ENCODE results near the gene MRPS25. TPM values are rescaled to one million over a fixed set of nuclear protein-coding genes. Genes with fewer than 3 reads are reported as not detected.

The MRPS25 gene
- 10 to 100 TPM; 34.6 to 35.0 TPM for total RNA-seq

DNA sequence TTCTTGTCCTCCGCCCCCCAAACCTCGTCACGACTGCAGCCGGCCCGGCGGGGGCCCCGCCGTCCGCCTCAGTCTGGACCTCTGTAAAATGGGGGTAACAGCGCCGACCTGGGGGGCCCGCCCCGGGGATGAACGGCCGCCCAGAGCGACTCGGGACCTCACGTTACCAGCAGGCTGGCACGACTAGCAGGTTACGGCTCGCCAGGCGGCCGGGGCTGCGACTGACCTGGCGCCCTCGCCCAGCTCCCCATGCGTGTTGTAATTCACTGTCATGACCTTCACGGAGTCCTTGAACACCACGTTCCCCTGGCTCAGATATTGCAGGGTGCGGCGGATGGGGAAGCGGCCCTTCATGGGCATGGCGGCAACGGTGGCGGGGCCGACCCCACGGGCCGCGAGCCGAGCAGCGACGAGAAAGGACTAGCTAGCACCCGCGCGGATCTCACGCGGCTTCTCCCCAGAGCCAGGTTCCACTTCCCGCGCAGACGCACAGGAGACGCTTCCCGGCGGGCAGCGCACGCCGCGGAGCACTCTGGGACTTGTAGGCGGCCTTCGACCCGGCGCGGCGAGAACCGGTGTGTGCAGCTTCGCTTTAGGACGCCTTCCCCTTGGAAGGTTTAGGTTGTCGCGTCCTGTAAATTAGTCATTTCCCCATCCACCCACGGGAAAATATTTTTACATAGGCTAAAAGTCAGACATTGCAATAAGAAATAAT, at the start of gene MRPS25:
MRPS25 (minus strand) TSS at position 481 of the 715 bp plus-strand sequence; CDS start at position 360, 121 bp downstream.
- Mint-ChIP-seq H3K27ac (peak within 1 kb of the TSS; percentile 89), H3K27me3 (no peaks in the 10 kb centered on the region), H3K36me3 (ENCODE audit: low read depth) (peaks cover 11% of the 10 kb centered on the region), H3K9me3 (no peaks in the 10 kb centered on the region), H3K4me1 (peaks cover 29% of the 10 kb centered on the region), H3K4me3 (peak within 1 kb of the TSS; percentile 96)
- DNase-seq: peak; percentile 92
- CTCF ChIA-PET: interaction anchor here (0.7 to 2.6 kb wide), 11 partner anchors 9 to 414 kb away, joined by 3 to 28 read pairs (median 3); partner anchors contain the start of gene RBSN
- POLR2A ChIA-PET: interaction anchor here (0.8 to 3.2 kb wide), 17 partner anchors 9 to 920 kb away, joined by 3 to 53 read pairs (median 5); partner anchors contain the start of genes CAPN7, CCDC174, NR2C2 and RBSN

DNA sequence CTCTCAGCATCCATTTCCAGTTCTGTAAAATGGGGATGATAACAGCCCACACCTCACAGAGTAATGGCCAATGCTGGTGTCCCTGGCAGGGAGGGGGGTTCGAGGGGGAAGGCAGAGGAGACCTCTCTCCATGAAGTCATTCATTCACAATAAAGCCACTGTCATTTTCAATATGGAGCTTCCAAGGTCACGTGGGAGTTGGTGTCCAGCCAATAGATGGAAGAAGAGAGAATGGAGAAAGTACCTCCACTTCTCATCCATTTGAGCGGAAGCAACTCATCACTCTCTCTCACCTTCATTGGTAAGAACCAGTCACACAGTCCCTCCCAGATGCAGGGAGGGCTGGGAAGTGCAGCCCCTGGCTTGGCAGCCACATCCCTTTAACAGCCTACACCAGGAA, 48.8 kb upstream of the MRPS25 start:
- H3K4me3 Mint-ChIP-seq: no peak overlapping the region
- H3K27me3 Mint-ChIP-seq: peaks cover 5% of the 10 kb centered on the region
- ChIA-PET CTCF (interaction anchor here (1.1 to 7.8 kb wide), 3 partner anchors 87 to 154 kb away, joined by 3 to 93 read pairs (median 3); partner anchors contain the start of gene CAPN7), POLR2A (no interaction called here)
- no peaks in the 10 kb centered on the region for H3K36me3 Mint-ChIP-seq (ENCODE audit: low read depth)
- peaks cover 4% of the 10 kb centered on the region for H3K4me1 Mint-ChIP-seq
- H3K9me3 Mint-ChIP-seq: no peaks in the 10 kb centered on the region
- H3K27ac Mint-ChIP-seq: no peak overlapping the region
- no peak for DNase-seq

DNA sequence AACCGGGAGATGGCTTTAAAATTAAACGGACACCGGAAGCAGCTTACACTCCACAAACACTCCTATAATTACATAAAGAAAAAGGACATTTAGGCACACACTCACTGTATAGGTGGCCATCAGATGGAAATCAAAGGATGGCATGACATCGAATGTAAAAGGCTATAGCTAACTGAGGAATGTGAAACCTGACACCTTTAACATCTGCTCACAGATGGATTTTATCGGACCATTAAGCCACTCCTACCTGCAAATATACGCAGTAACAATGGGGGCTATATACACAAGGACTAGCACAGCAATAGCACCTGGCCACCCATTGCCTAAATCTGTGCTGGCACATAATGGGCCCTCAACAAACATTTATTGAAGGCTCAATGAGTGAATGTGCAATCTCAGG, 48.4 kb upstream of the MRPS25 start:
- no peaks in the 10 kb centered on the region for H3K36me3 Mint-ChIP-seq (ENCODE audit: low read depth)
- POLR2A ChIA-PET: interaction anchor here (0.7 kb wide), 1 partner anchor 14 kb away, joined by 3 read pairs; the partner anchor contains the start of gene RBSN

DNA sequence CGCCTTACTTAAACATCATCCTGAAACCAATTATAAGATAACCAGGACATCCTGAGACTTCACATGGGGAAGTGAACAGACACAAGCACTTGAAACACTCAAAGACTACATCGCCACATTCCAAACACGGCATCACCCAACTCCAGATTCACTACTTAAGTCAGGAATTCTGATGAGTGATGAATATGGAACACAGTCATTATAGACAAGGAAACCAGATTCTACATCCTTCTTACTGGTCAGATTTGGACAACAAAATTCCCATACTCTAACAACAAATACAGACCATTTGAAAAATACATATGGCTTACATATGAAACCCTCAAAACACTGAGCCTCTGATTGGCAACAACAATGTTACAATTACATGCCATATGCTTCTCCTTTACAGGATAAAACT, 46.9 kb upstream of the MRPS25 start:
- ChIA-PET CTCF (no interaction called here), POLR2A (no interaction called here)
- Mint-ChIP-seq H3K27me3 (peaks cover 7% of the 10 kb centered on the region), H3K27ac (no peak overlapping the region), H3K4me1 (peaks cover 1% of the 10 kb centered on the region), H3K4me3 (no peak overlapping the region), H3K36me3 (ENCODE audit: low read depth) (no peaks in the 10 kb centered on the region), H3K9me3 (no peaks in the 10 kb centered on the region)
- DNase-seq: no peak

More for the DNA sequence above, 48.4 kb upstream of the MRPS25 start:
- no peak overlapping the region for H3K4me3 Mint-ChIP-seq
- H3K27ac Mint-ChIP-seq: no peak overlapping the region
- peaks cover 3% of the 10 kb centered on the region for H3K27me3 Mint-ChIP-seq
- no peaks in the 10 kb centered on the region for H3K9me3 Mint-ChIP-seq
- peaks cover 2% of the 10 kb centered on the region for H3K4me1 Mint-ChIP-seq
- DNase-seq: no peak
- CTCF ChIA-PET: interaction anchor here (1.1 to 7.8 kb wide), 3 partner anchors 87 to 154 kb away, joined by 3 to 93 read pairs (median 3); partner anchors contain the start of gene CAPN7

DNA sequence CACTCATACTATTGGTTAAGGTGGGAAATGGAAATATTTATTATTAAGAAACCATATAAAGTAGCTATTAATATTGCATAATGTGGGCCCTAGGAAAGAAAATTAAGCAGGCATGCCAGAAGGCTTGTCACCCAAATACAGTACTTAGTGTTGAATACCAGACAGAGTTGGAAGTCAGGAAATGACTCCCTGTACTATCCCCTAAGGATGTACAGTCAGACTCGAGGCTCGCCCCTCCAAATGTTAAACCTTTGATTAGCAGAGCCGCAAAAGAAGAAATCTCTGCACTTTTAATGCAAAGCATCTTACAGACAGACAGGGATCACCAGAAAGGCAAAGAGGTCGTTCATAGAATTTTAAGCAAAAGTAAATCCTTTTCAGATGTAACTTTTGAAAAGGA, 45.1 kb upstream of the MRPS25 start:
- Mint-ChIP-seq H3K4me3 (no peak overlapping the region), H3K4me1 (peaks cover 1% of the 10 kb centered on the region), H3K9me3 (no peaks in the 10 kb centered on the region), H3K27me3 (peaks cover 11% of the 10 kb centered on the region), H3K27ac (no peak overlapping the region), H3K36me3 (ENCODE audit: low read depth) (no peaks in the 10 kb centered on the region)
- POLR2A ChIA-PET: no interaction called here
- CTCF ChIA-PET: interaction anchor here (1.7 to 3.6 kb wide), 2 partner anchors 9 to 267 kb away, joined by 7 to 42 read pairs; no protein-coding TSS in a partner anchor
- DNase-seq: no peak

DNA sequence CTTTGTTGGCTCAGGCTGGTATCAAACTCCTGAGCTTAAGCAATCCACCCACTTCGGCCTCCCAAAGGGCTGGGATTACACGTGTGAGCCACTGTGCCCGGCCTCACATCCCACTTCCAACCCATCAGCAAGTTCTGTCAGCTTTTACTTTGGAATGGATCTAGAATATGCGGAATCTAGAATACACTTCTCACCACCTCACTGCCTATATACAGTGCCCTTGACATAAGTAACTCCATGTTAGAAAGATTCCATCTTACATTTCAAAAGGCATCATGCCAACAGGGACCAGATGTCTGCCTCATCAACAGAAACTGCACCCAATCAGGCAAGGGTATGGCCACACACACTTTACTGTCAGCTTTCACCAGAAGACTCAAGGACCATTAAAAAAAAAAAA, 43.8 kb upstream of the MRPS25 start:
- no peak for DNase-seq
- peaks cover 1% of the 10 kb centered on the region for H3K4me1 Mint-ChIP-seq
- H3K9me3 Mint-ChIP-seq: no peaks in the 10 kb centered on the region
- ChIA-PET CTCF (interaction anchor here (0.7 to 5.0 kb wide), 24 partner anchors 9 to 296 kb away, joined by 3 to 43 read pairs (median 5); partner anchors contain the start of genes CAPN7, MRPS25 and RBSN), POLR2A (interaction anchor here (1.4 kb wide), 1 partner anchor 10 kb away, joined by 14 read pairs; the partner anchor contains the start of gene RBSN)
- peaks cover 11% of the 10 kb centered on the region for H3K27me3 Mint-ChIP-seq
- H3K36me3 Mint-ChIP-seq (ENCODE audit: low read depth): no peaks in the 10 kb centered on the region
- no peak overlapping the region for H3K27ac Mint-ChIP-seq
- no peak overlapping the region for H3K4me3 Mint-ChIP-seq

DNA sequence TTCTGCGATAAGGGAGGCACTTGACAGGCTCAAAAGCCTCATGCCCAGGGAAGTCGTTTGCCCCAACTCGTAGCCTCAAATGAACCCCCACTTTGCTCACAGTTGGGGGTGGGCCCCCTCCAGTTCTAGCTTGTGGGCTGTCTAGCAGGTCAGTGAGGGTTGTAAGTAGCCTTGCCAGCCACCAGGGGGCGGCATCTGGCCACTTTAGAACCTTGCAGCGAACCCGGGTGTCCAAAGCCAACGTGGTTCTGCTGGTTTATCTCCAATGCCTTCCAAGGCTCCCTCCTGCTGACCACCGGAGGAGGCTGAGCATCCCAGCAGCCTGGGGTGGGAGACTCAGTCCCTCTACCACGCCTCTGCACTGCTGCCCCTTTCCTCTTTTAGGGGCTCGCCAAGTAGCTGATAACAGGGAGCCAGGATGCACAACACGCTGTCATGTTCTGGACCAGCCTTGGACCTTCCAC, 43.0 kb upstream of the MRPS25 start:
- peak; percentile 77 for DNase-seq
- POLR2A ChIA-PET: interaction anchor here (1.0 to 1.4 kb wide), 2 partner anchors 10 to 98 kb away, joined by 3 to 14 read pairs; partner anchors contain the start of genes CAPN7 and RBSN
- CTCF ChIA-PET: interaction anchor here (0.6 to 5.0 kb wide), 34 partner anchors 8 to 297 kb away, joined by 3 to 43 read pairs (median 4); partner anchors contain the start of genes CAPN7, MRPS25 and RBSN

DNA sequence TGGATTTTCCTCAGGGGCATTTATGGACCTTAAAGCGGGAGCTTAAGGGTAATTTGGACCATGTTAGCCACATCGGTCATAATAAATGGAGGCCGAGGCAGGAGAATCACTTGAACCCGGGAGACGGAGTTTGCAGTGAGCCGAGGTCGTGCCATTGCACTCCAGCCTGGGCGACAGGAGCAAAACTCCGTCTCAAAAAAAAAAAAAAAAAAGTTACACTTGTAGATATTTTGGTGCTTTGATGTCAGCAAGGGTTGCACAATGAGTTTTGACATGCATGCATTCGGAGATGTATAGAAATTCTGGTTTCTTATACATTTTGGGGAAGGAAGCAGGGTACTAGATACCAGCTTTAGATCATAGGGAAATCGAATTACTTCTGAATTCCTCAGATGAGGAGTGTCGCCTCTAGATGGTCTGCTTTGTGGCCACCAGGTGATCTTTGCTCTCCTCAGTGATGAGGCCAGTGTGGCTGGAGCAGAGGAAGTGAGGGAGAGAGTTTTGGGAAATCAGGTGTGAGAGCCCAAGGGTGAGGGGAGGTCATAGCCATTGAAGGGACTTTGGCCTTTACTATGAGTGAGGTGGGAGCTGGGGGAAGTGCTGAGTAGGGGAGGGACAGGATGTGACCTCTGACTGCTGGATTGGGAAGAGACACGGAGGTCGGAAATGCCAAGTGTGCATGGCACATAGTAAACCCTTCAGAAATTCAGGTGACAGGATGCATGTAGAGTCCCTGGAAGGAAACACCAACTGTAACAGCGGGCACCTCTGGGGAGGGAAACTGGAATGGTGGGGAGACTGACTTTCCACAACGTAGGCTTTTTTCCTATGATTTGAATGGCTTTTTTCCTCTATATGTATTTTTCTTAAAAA, 42.2 kb upstream of the MRPS25 start:
- no peak overlapping the region for H3K4me3 Mint-ChIP-seq
- POLR2A ChIA-PET: interaction anchor here (1.0 to 1.4 kb wide), 2 partner anchors 9 to 98 kb away, joined by 3 to 14 read pairs; partner anchors contain the start of genes CAPN7 and RBSN
- H3K4me1 Mint-ChIP-seq: peaks cover 8% of the 10 kb centered on the region
- CTCF ChIA-PET: interaction anchor here (0.6 to 5.0 kb wide), 31 partner anchors 8 to 298 kb away, joined by 3 to 43 read pairs (median 3); partner anchors contain the start of genes CAPN7, MRPS25 and RBSN
- H3K9me3 Mint-ChIP-seq: no peaks in the 10 kb centered on the region
- peaks cover 11% of the 10 kb centered on the region for H3K27me3 Mint-ChIP-seq
- no peak for DNase-seq
- H3K36me3 Mint-ChIP-seq (ENCODE audit: low read depth): no peaks in the 10 kb centered on the region
- H3K27ac Mint-ChIP-seq: no peak overlapping the region

More for the DNA sequence above, 43.0 kb upstream of the MRPS25 start:
- peaks cover 1% of the 10 kb centered on the region for H3K4me1 Mint-ChIP-seq
- no peak overlapping the region for H3K4me3 Mint-ChIP-seq
- H3K36me3 Mint-ChIP-seq (ENCODE audit: low read depth): no peaks in the 10 kb centered on the region
- no peak overlapping the region for H3K27ac Mint-ChIP-seq
- peaks cover 11% of the 10 kb centered on the region for H3K27me3 Mint-ChIP-seq
- no peaks in the 10 kb centered on the region for H3K9me3 Mint-ChIP-seq

DNA sequence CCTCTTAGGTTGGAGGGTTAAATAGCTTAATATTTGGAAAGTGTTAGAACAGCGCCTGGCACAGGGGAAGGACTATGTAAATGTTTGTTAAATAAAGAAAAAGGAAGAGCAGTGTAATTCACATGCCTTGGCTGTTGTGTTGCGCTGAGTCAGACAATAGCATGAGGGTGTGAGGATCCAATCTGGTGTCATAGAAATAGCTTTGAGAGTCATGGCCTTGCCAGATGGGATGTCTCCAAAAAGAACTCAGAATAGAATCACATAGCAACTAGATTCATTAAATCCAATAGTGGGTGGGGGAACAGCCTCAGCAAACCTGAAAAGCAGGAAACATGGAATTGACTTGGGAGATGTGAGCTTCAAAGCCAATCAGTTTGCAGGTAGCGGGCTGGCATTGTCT, 37.7 kb upstream of the MRPS25 start:
- ChIA-PET CTCF (interaction anchor here (0.5 to 1.3 kb wide), 4 partner anchors 15 to 168 kb away, joined by 3 to 5 read pairs (median 4); partner anchors contain the start of gene CAPN7), POLR2A (no interaction called here)
- Mint-ChIP-seq H3K36me3 (ENCODE audit: low read depth) (peaks cover 8% of the 10 kb centered on the region), H3K4me1 (peaks cover 38% of the 10 kb centered on the region), H3K9me3 (no peaks in the 10 kb centered on the region), H3K27ac (no peak overlapping the region), H3K4me3 (no peak overlapping the region), H3K27me3 (peaks cover 9% of the 10 kb centered on the region)
- DNase-seq: no peak

DNA sequence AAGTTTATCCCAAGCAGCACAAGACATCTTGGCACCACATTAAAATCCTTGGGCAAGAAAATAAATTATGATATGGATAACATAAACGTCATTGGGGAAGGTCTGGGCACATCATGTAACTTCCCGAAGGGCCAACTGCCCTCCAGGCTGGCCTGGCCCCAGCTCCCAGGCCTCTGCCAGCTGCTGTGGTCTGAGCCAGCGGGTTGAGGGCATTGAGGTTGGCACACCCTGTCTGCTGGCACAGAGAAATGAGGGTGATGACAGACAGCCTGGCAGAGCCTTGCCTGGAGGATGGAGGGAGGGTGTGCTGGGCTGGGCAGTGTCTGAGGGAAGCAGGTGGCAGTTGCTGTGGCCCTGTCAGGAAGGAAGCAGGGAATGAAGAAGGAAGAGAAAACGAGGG, 37.1 kb upstream of the MRPS25 start:
- POLR2A ChIA-PET: no interaction called here
- H3K36me3 Mint-ChIP-seq (ENCODE audit: low read depth): peaks cover 9% of the 10 kb centered on the region
- no peaks in the 10 kb centered on the region for H3K9me3 Mint-ChIP-seq
- no peak overlapping the region for H3K27ac Mint-ChIP-seq
- CTCF ChIA-PET: interaction anchor here (0.5 to 1.5 kb wide), 4 partner anchors 10 to 108 kb away, joined by 3 to 4 read pairs (median 3); partner anchors contain the start of gene CAPN7
- H3K4me1 Mint-ChIP-seq: peaks cover 43% of the 10 kb centered on the region
- H3K27me3 Mint-ChIP-seq: peaks cover 5% of the 10 kb centered on the region
- DNase-seq: no peak
- H3K4me3 Mint-ChIP-seq: no peak overlapping the region

DNA sequence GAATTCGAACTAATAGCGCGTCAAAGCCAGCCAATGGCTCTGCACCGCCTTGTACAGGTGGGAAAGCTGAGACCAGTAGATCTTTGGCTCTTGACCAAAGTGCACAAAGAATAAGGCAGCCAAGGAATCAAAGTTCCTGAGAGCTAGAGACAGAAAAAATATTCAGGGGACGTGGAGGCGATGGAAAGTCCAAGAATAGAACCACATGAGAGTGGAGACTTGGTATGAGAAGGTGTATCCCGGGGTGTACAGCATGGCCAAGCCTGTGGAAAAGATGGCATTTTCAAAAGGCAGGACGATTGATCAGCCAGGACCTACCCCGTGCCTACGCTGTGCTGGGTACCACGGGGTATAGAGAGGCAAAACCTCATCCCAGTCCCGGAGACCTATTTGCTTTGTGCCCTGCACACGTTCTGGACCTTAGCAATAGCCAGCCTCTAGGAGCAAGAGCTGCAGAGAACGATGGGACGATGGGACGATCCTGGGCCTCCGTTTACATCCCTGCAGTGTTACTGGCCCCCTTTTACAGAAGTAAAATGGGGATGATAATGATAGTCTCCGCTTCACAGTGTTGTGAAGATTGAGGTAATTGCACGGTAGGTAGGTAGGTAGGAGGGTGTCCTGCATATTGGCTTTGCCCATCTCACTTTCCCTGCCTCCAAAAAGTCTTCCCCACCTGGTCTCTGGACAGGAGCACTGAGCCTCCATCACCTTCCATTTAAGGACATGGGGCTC, 34.4 kb upstream of the MRPS25 start:
- Mint-ChIP-seq H3K4me1 (peaks cover 55% of the 10 kb centered on the region), H3K36me3 (ENCODE audit: low read depth) (peaks cover 30% of the 10 kb centered on the region), H3K27ac (peak overlapping the region; percentile 99), H3K27me3 (no peaks in the 10 kb centered on the region), H3K4me3 (peak overlapping the region; percentile 95), H3K9me3 (no peaks in the 10 kb centered on the region)
- POLR2A ChIA-PET: interaction anchor here (0.8 to 3.1 kb wide), 17 partner anchors 9 to 557 kb away, joined by 3 to 53 read pairs (median 6); partner anchors contain the start of genes BTD, CAPN7, HACL1 and MRPS25
- CTCF ChIA-PET: interaction anchor here (1.0 to 3.7 kb wide), 6 partner anchors 9 to 106 kb away, joined by 3 to 15 read pairs (median 6); partner anchors contain the start of genes CAPN7 and MRPS25
- DNase-seq: peak; percentile 35
